SK-N-SH (cell line): Measurements from ENCODE around the gene FECH.

Source experiments
- POLR2AphosphoS5 ChIP-seq: IDR thresholded peaks from 2 replicates; pipeline ENCODE4 v1.6.1; 2012; ENCODE audit warnings: low read depth, low read length
- TAF1 ChIP-seq: IDR thresholded peaks from 2 replicates; pipeline ENCODE4 v1.6.1; 2012; ENCODE audit warnings: low read depth, mild to moderate bottlenecking, low read length, moderate library complexity, borderline replicate concordance
- TF ChIP-seq, protein P1 (sequence below): fragments of 200-600 bp; sonication (generic); IDR thresholded peaks from 2 replicates; pipeline ENCODE4 v1.6.1; 2017; ENCODE audit warnings: antibody characterized with exemption, mild to moderate bottlenecking, moderate library complexity

DNA sequence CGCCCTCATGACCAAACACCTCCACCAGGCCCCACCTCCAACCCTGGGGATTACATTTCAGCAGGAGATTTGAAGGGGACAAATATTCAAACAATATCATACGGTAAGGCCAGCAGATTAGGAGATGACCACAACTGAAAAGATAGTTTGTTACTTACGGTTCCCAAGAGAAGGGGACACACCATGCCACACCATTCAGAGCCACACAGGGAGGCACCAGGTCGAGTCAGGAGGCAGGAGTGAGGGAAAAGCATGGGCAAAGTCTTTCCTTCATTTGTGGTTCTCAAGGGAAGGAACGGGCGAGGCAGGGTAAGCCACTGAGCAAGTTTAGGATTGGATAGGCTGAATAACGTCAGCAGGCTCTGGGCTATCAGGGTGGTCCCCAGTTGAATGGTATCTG is 57.4 kb downstream of the FECH start:
- no peak for TF ChIP-seq POLR2AphosphoS5
- TF ChIP-seq, protein P1, sequence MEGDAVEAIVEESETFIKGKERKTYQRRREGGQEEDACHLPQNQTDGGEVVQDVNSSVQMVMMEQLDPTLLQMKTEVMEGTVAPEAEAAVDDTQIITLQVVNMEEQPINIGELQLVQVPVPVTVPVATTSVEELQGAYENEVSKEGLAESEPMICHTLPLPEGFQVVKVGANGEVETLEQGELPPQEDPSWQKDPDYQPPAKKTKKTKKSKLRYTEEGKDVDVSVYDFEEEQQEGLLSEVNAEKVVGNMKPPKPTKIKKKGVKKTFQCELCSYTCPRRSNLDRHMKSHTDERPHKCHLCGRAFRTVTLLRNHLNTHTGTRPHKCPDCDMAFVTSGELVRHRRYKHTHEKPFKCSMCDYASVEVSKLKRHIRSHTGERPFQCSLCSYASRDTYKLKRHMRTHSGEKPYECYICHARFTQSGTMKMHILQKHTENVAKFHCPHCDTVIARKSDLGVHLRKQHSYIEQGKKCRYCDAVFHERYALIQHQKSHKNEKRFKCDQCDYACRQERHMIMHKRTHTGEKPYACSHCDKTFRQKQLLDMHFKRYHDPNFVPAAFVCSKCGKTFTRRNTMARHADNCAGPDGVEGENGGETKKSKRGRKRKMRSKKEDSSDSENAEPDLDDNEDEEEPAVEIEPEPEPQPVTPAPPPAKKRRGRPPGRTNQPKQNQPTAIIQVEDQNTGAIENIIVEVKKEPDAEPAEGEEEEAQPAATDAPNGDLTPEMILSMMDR: no peak
- no peak for TF ChIP-seq TAF1
